HFFc6 (cell line): ENCODE results near the gene TRIM49C. TPM values are rescaled to one million over a fixed set of nuclear protein-coding genes. Genes with fewer than 3 reads are reported as not detected.
"Not testable (repeated sequence)": the region's sequence is repeated elsewhere in the genome, so short reads cannot be mapped to it uniquely, and the experiment has no call there.

Experiments
- DNase-seq: peaks from one replicate; pipeline ENCODE4 v3.0.0-alpha.2; 2018
- H3K27ac Mint-ChIP-seq: 2 replicates; pipeline ENCODE4 v1.8.0; 2020; ENCODE audit warnings: mild to moderate bottlenecking, mixed read lengths
- H3K27me3 Mint-ChIP-seq: 2 replicates; pipeline ENCODE4 v1.8.0; 2021; ENCODE audit warnings: mild to moderate bottlenecking, moderate library complexity, mixed read lengths; ENCODE audit not compliant: insufficient read depth
- H3K36me3 Mint-ChIP-seq: 2 replicates; pipeline ENCODE4 v1.8.0; 2021; ENCODE audit warnings: low read depth, mixed read lengths
- H3K4me1 Mint-ChIP-seq: 2 replicates; pipeline ENCODE4 v1.8.0; 2020; ENCODE audit warnings: low read depth, mixed read lengths
- H3K4me3 Mint-ChIP-seq: 2 replicates; pipeline ENCODE4 v1.8.0; 2020; ENCODE audit warnings: mild to moderate bottlenecking, moderate library complexity, mixed read lengths
- H3K9me3 Mint-ChIP-seq: 2 replicates; pipeline ENCODE4 v1.8.0; 2020; ENCODE audit warnings: mild to moderate bottlenecking, mixed read lengths
- long read RNA-seq: library from polyadenylated mRNA; unstranded; transcript quantifications from one replicate; pipeline ENCODE4 v2.0.0, GENCODE V29; 2019
- total RNA-seq, 6 experiments: library from RNA; stranded (reverse); fragmentation: NEBNext Ultra II Directional; extraction: Animal tissue kit (Norgen Biotek cat#: 25700); gene quantifications; 2 replicates in 1 of 6; 3 replicates in 5 of 6; pipeline ENCODE4 v1.2.3, GENCODE V29; 2021

The TRIM49C gene, protein sequence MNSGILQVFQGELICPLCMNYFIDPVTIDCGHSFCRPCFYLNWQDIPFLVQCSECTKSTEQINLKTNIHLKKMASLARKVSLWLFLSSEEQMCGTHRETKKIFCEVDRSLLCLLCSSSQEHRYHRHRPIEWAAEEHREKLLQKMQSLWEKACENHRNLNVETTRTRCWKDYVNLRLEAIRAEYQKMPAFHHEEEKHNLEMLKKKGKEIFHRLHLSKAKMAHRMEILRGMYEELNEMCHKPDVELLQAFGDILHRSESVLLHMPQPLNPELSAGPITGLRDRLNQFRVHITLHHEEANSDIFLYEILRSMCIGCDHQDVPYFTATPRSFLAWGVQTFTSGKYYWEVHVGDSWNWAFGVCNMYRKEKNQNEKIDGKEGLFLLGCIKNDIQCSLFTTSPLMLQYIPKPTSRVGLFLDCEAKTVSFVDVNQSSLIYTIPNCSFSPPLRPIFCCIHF
- total RNA-seq, result not detected
- long read RNA-seq, result 0 reads

DNA sequence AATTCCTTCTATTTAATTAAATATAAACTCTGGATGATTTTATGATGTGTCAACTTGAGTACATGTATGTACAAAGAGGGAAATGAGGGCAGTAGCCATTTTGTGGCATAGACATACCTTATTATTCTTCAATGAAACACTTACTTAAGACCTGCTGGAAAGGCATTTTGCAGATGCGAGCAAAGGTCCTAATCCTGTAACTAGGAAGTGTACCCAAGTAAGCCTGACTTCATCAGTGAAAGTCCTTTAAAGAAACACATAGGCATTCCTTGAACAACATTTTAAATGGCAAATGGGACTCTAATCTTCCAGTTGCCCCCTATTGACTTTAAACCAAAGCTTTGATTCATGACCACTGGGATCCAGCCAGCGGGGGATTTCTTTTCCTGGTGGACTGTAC is at the start of gene TRIM49C:
TRIM49C (plus strand) TSS at position 301 of the 400 bp plus-strand sequence. CDS start 4,106 bp downstream, outside the sequence.
- not testable (repeated sequence) for H3K4me3 Mint-ChIP-seq, H3K27ac Mint-ChIP-seq, H3K36me3 Mint-ChIP-seq, H3K9me3 Mint-ChIP-seq, H3K27me3 Mint-ChIP-seq, H3K4me1 Mint-ChIP-seq, DNase-seq

DNA sequence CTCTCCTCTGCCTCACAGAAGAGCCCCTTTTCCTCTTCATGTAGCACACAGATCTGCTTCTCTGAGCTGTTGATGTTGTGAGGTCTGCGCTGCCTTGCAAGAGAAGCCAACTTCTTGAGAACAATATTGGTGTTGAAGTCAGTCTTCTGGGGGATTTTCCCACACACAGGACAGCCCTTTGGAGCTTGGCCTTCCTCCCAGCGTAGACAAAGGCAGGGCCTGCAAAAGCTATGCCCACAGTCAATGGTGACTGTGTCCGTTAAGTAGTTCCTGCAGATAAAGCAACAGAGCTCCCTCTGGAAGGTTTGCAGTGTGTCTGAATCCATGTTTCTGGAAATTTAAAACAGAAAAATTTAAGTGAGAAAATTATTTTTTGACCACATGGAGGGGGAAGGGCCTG is 6.7 kb upstream of the TRIM49C start:
- not testable (repeated sequence) for H3K4me3 Mint-ChIP-seq, H3K27me3 Mint-ChIP-seq, H3K4me1 Mint-ChIP-seq, DNase-seq, H3K27ac Mint-ChIP-seq, H3K36me3 Mint-ChIP-seq, H3K9me3 Mint-ChIP-seq

DNA sequence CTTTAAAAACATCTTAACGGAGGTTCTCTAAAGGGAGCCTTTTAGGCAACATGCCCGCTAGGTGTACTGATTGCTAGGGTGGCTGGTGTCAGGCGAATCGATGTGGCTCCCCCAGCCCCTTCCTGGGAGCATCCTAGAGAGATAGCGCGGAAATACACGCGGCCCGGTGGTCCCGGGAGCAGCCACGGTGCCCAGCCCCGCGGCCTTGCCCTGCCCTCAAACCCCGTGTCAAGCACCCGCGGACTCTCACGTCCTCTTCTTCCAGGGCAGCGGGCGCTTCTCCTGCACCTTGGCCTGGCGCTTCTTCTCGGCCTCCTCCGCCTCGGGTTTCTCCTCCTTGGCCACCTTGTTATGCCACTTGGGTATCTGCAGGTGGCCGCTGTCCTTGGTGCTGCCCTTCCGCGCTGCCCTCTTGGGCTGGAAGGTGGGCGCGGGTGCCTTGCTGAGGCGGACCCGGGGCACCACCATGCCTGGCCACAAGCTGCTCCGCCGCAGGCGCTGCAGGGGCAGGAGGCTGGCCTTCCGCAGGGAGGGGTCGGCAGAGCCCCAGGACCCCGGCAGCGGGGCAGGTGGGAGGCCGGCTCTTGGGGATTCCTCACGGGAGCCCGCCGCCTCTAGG is 20.8 kb downstream of the TRIM49C start:
- H3K4me1 Mint-ChIP-seq, H3K36me3 Mint-ChIP-seq, H3K4me3 Mint-ChIP-seq: not testable (repeated sequence)

DNA sequence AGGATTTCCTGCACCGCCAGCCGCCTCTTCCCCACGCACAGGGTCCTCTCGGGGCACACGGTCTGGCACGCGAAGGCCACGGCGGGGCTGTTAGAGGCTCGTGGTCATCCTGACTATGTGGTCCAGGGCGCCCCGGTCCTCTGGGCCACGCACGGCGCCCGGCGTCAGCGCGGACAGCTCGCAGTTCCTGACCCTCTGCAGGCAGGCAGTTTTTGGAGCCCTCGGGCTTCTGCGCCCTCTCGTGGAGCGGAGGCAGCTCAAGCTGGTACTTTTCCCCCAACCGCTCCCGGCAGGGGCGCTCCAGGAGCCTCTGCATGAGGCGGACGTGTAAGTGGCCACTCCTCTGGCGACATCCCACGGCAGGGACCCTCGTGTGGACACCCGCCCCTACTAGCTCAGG is 21.4 kb downstream of the TRIM49C start:
- not testable (repeated sequence) for DNase-seq, H3K9me3 Mint-ChIP-seq, H3K27ac Mint-ChIP-seq, H3K27me3 Mint-ChIP-seq, H3K4me3 Mint-ChIP-seq, H3K4me1 Mint-ChIP-seq, H3K36me3 Mint-ChIP-seq

More for the DNA sequence above, 20.8 kb downstream of the TRIM49C start:
- H3K27me3 Mint-ChIP-seq, DNase-seq, H3K9me3 Mint-ChIP-seq, H3K27ac Mint-ChIP-seq: not testable (repeated sequence)

DNA sequence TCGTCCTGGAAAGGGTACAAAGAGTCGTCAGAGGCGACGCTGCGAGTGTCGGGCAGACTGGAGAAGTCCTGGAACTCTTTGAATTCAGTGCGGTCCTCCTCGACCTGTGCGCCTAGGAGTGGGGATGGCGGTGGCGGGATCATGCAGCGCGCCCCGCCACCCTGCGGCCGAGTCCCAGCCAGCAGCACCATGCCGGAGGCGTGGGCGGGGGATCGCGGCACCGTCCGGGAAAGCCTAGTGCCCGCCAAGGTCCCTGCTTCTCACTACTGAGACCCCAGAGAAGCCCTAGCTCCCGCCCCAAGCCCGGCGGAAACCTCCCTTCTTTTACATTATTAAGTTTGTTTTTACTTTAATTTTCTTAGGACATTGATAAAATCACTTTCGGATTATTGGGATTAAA is 22.6 kb downstream of the TRIM49C start:
- H3K36me3 Mint-ChIP-seq, H3K9me3 Mint-ChIP-seq, DNase-seq, H3K27ac Mint-ChIP-seq, H3K4me1 Mint-ChIP-seq, H3K27me3 Mint-ChIP-seq, H3K4me3 Mint-ChIP-seq: not testable (repeated sequence)

DNA sequence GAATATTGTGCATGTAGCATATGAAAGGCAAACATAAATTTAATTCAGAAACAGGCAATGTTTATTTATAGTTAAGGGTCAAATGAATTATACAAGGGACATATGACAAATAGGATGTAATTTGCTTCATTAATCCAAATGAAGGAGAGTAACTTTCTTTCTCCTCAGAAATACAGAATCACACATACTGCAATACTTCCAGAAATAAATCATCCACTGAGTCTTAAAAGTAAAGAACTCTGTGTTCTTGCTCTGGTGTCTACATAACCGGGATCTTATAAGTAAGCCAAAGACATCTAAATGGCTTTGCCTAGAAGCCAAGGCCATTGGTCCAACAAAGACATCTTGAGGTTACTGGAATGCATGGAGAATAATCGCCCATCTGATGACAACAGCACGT is 54.7 kb downstream of the TRIM49C start, which contains the start of gene UBTFL1:
UBTFL1 (plus strand) TSS at position 301 of the 400 bp plus-strand sequence; CDS start at position 301, 0 bp downstream.
- H3K36me3 Mint-ChIP-seq, DNase-seq, H3K4me3 Mint-ChIP-seq, H3K27me3 Mint-ChIP-seq, H3K4me1 Mint-ChIP-seq, H3K9me3 Mint-ChIP-seq, H3K27ac Mint-ChIP-seq: not testable (repeated sequence)

DNA sequence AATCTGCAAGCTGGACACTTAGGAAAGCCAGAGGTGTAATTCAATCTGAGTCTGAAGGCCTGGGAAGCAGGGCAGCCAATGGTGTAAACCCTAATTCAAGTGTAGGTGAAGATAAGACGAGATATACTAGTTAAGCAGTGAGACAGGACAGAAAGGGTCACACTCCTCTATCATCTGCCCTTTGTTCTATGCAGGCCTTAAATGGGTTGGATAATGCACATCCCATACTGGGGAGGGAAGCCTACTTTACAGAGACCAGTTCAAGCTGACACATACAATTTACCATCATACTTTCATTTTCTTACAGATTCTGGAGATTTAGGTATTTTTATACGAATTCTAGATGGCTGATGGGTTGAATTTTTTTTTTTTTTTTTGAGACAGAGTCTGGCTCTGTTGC is 57.8 kb downstream of the TRIM49C start:
- H3K27ac Mint-ChIP-seq, H3K36me3 Mint-ChIP-seq, H3K9me3 Mint-ChIP-seq, DNase-seq, H3K4me1 Mint-ChIP-seq, H3K4me3 Mint-ChIP-seq, H3K27me3 Mint-ChIP-seq: not testable (repeated sequence)

Other genes with a start within 250 kb of the TRIM49C start
- not detected for gene TRIM49, start 222.5 kb upstream of the TRIM49C start, total RNA-seq
- not detected for gene TRIM64B, start 152.6 kb upstream of the TRIM49C start, total RNA-seq
- not detected for gene TRIM49D1, start 108.9 kb upstream of the TRIM49C start, total RNA-seq
- not detected for gene TRIM49D2, start 107.0 kb upstream of the TRIM49C start, total RNA-seq
- not detected for gene TRIM64, start 65.1 kb upstream of the TRIM49C start, total RNA-seq
- gene UBTFL1, start 54.8 kb downstream of the TRIM49C start, total RNA-seq, result not detected
- gene NAALAD2, start 103.6 kb downstream of the TRIM49C start, total RNA-seq, result under 1 TPM; 0.12 to 0.53 (median 0.19) TPM
- 10 to 100 TPM; 45.3 to 65.4 (median 54.1) TPM for gene CHORDC1, start 191.9 kb downstream of the TRIM49C start, total RNA-seq